Mucosa of descending colon (tissue), 3 donors: ENCODE data around the gene IQSEC3. TPM values are rescaled to one million over a fixed set of nuclear protein-coding genes. Genes with fewer than 3 reads are reported as not detected.

Source experiments
- ATAC-seq: fragments of 200-7000 bp; cut with Tn5 transposase; one replicate; pipeline ENCODE4 v1.9.1; 2020; ENCODE audit warnings: mild to moderate bottlenecking, moderate library complexity
- DNase-seq, 3 donors: peaks; one replicate each; pipeline ENCODE4 v3.0.0-alpha.2; 2020
- H3K36me3 ChIP-seq: fragments of 200-600 bp; one replicate; pipeline ENCODE4 v1.8.0; 2021; ENCODE audit warnings: low read depth, mild to moderate bottlenecking
- H3K4me1 ChIP-seq: fragments of 200-600 bp; one replicate; pipeline ENCODE4 v1.8.0; 2021; ENCODE audit warnings: low read depth, mild to moderate bottlenecking
- H3K4me3 ChIP-seq: fragments of 200-600 bp; one replicate; pipeline ENCODE4 v1.8.0; 2021; ENCODE audit warnings: mild to moderate bottlenecking
- H3K9me3 ChIP-seq: fragments of 200-600 bp; one replicate; pipeline ENCODE4 v1.8.0; 2021; ENCODE audit warnings: mild to moderate bottlenecking
- CTCF ChIP-seq: fragments of 200-600 bp; IDR thresholded peaks from one replicate; pipeline ENCODE4 v1.8.0; 2022; ENCODE audit warnings: antibody characterized with exemption, mild to moderate bottlenecking
- intact Hi-C, 2 donors: fragments of 100-400 bp; cut with DNase I in 1 of 2; cut with micrococcal nuclease in 1 of 2; formaldehyde crosslinking; loops; one replicate each; pipeline versions ENCODE4 v1.11.0 to v1.11.1; 2022; cut with DNase I, micrococcal nuclease
- total RNA-seq, 3 donors: library from RNA; stranded (reverse); fragmentation: NEBNext Ultra II Directional in 2 of 3; extraction: Animal tissue kit (Norgen Biotek cat#: 25700) in 2 of 3; gene quantifications; one replicate each; pipeline versions ENCODE4 v1.2.1 to v1.2.4, GENCODE V29; 2021 to 2023
- donor health status: DM: no; HTN: no; CAD: no; lungs with moderate emphysema.
- donor health status: DM: no; HTN: no; CAD: no.
- donor health status: DM: no; HTN: yes; CAD: no.

IQSEC3 gene
- total RNA-seq, 3 donors from 2014 or later = 0.23 to 2.3 (median 1.1) TPM

- no peak for DNase-seq
- no peaks in the 10 kb centered on the region for H3K4me1 ChIP-seq
- TF ChIP-seq CTCF = no peak
- no peak overlapping the region for H3K4me3 ChIP-seq
- H3K36me3 ChIP-seq = no peaks in the 10 kb centered on the region
- no peaks in the 10 kb centered on the region for H3K9me3 ChIP-seq
- intact Hi-C loops = no loop called here
- ATAC-seq = no peak
Observed at GRCh38 chr12:159156-159782, 92.7 kb downstream of the IQSEC3 start.

- no peak for DNase-seq
- intact Hi-C loops = no loop called here
Observed at GRCh38 chr12:160858-161257, 94.3 kb downstream of the IQSEC3 start.

GRCh38 chr12:161823-162222 lies 95.3 kb downstream of the IQSEC3 start:
- no peak for DNase-seq
- intact Hi-C loops = no loop called here
- Histone ChIP-seq H3K4me1 (no peaks in the 10 kb centered on the region), H3K9me3 (no peaks in the 10 kb centered on the region), H3K36me3 (no peaks in the 10 kb centered on the region), H3K4me3 (no peak overlapping the region)
- no peak for TF ChIP-seq CTCF
- ATAC-seq = no peak

More at GRCh38 chr12:160858-161257, 94.3 kb downstream of the IQSEC3 start:
- no peak overlapping the region for H3K4me3 ChIP-seq
- no peak for ATAC-seq
- TF ChIP-seq CTCF = no peak
- H3K36me3 ChIP-seq = no peaks in the 10 kb centered on the region
- H3K9me3 ChIP-seq = no peaks in the 10 kb centered on the region
- no peaks in the 10 kb centered on the region for H3K4me1 ChIP-seq

GRCh38 chr12:162467-163307 lies 96.1 kb downstream of the IQSEC3 start:
- intact Hi-C loops = no loop called here
- no peak for ATAC-seq
- no peak overlapping the region for H3K4me3 ChIP-seq
- no peaks in the 10 kb centered on the region for H3K9me3 ChIP-seq
- H3K4me1 ChIP-seq = no peaks in the 10 kb centered on the region
- H3K36me3 ChIP-seq = no peaks in the 10 kb centered on the region
- DNase-seq = no peak
- no peak for TF ChIP-seq CTCF

- TF ChIP-seq CTCF = no peak
- no peaks in the 10 kb centered on the region for H3K4me1 ChIP-seq
- no peak overlapping the region for H3K4me3 ChIP-seq
- intact Hi-C loops = no loop called here
- no peaks in the 10 kb centered on the region for H3K9me3 ChIP-seq
- no peak for ATAC-seq
- no peak for DNase-seq
- no peaks in the 10 kb centered on the region for H3K36me3 ChIP-seq
Observed at GRCh38 chr12:163406-163986, 96.9 kb downstream of the IQSEC3 start.
